HG02852 (cell line): ENCODE results near the gene LRP1B.

ENCODE experiments used
- ATAC-seq: cut with Tn5 transposase; IDR thresholded peaks from one replicate; pipeline ENCODE4 v1.9.1; 2021; ENCODE audit warnings: mild to moderate bottlenecking, moderate library complexity; ENCODE audit not compliant: unreplicated experiment

The LRP1B gene

DNA sequence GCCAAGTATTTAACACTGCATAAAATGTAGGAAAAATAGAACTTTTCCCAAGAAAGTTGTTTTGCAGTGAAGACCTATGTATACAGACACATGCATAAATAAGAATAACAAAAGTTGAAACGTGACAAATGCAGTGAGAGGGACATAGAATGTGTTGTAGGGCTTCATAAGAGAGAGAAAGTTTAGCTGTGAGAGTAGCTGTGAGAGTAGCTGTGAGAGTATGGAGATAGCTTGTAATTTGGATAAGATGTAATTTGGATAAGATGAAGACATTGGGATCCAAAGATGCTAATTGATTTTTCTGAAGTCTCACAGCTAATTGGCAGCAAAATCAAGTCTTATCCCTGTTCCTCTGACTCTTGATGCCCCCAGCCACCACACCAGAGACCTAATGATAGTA, 170.9 kb downstream of the LRP1B start:
- no peak for ATAC-seq

DNA sequence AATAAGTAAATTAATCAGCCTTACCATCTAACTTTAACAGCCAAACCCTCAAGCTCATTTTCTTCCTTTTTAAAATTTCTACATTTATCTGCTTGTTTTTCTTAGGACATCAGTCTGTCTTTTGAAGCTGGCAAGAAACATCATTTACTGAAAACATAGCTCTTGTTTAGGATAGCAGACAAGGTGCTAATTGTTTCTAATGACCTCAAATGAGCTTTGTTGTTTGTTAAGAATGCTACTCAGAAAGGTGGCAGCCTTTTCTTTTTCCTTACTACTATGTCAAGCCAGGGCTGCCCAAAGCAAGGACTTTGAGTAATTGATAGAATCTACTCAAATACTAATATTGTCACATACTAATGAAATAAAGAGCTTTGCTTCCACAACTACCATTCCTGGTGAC, 171.8 kb downstream of the LRP1B start:
- no peak for ATAC-seq

DNA sequence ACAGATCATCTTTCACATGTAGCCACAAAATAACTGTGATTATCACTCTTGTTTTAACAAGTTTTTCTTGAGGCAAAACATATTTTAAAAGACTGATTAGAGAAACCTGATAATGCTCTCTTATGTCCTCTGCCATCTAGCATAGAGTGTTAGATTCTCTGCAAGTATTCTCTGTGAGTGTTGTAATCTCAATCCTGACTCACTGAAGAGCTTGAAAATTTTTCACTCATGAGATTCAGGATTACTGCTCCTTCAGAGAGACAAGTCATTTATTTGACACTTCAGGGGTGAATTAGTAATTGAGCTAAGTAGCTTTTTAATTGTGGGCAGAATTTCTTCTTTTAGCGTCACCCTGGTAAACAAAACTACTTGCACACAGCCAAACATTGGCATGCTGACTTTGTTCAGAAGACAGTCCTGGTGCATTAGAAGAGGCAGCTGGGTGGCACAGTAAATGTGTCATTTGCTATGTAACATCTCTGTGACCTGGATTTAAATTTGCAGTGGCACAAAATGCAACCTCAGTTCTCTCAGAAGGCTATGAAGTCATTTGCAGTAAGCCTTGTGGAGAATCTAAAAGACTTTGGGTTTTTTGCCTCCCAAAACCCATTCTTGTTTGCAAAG, 172.9 kb downstream of the LRP1B start:
- no peak for ATAC-seq

DNA sequence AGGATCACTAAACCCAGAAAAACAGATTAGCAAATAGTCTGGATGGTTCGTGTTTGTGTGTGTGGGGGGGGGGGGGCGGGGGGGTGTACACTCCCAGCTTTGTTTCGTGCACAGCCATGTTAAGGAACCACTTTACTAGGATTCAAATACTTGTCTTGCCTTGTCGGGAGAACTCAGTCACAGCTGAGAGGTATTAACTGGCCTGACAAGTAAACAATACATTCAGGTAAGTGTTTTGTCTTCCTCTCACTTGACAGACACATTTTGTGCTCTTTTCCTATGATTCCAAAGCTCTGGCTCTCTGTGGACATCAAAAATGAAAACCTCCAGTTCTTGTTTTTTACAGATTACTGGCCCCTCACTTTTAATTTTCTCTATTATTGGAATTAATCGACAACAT, 173.5 kb downstream of the LRP1B start:
- no peak for ATAC-seq

DNA sequence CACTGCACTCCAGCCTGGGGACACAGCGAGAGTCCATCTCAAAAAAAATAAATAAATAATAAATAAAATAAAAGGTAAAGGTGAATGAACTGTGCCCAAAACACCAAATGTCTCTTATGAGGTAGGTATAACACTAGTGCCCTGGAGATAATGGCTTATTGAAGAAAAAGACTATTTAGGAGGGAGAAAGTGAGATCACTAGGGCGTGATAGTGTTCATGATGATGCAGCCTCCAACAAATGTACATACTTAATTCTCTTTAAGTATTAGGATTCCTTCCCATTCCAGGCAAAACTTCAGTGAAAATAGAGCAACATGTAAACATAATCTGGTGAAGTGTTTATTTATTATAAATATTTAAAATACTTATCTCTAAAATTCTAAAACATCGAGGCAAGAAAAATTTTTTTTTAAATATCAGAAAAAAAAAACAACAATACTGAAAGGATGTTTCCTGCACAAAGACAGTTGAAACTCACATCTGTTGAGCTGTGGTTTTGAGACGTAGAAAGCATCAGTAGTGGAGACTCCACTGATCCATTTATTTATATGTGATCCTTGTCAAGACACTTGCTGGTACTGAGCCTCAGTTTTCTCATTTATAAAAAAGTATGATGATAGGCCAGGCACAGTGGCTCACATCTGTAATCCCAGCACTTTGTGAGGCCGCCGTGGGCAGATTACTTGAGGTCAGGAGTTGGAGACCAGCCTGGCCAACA, 183.3 kb downstream of the LRP1B start:
- no peak for ATAC-seq

GRCh38 chr2:141946016-141946415, 184.8 kb downstream of the LRP1B start:
- ATAC-seq, result no peak

GRCh38 chr2:141943918-141944317, 186.9 kb downstream of the LRP1B start:
- ATAC-seq, result no peak

GRCh38 chr2:141942006-141942789, 188.6 kb downstream of the LRP1B start:
- ATAC-seq, result no peak

DNA sequence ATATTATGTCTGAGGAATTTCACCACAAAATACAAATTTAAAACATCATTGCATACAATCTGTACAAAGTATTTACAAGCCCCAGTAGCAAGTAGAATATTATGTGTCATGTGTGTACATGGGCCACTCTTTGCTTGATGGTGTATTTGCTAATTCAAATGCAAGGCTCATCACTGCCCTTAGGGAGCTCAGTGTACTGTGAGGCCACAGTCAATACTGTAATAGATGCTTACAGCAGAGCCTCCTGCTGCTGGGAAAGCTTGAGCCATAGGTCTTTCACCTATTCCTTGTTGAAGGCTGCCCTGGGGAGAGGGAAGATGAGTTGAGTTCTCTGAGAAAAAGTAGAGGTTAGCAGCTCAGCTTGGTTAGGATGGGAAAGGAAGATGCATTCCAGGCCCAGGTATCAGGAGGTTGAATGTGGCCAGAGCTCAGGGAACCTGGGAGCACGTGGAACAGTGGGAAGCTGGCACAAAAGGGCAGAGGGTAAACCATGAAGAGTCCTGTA, 189.6 kb downstream of the LRP1B start:
- no peak for ATAC-seq

GRCh38 chr2:141940709-141941108, 190.1 kb downstream of the LRP1B start:
- ATAC-seq, result no peak

DNA sequence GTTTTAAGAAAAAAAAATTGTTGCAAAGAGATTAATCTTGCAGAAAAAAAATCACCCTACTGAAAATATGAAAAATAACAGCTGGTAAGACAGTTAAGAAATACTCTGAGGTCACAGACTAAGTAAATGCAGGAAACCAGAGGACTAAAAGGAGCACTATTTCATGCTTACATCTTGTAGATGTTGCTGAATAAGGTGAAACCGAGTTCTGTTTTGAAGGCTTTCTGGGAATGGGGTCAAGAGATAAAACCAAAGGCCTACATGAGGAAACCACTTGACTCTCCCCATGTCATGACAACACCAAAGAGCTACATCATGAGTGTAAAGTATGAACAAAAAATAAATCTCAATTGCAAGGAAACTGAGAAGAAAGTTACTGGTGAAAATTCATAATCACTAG, 197.6 kb downstream of the LRP1B start:
- no peak for ATAC-seq

DNA sequence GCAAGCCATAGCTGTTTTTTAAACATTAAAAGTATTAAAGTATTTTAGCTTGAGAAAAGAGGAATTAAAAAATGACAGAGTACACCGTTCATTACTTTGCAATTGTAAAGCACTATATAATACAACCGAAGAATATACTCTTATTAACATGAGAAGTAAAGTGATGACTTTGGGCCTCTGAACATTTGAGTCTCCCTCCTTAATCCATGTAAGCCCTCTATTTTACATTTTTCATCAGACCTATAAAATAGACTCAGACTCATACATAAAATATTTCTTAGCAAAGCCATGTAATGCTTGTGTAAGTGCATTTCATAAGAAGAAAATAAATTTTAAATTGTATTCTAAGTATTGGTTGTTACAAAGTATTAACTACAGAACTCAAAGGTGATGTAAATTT, 198.6 kb downstream of the LRP1B start:
- ATAC-seq, result no peak

DNA sequence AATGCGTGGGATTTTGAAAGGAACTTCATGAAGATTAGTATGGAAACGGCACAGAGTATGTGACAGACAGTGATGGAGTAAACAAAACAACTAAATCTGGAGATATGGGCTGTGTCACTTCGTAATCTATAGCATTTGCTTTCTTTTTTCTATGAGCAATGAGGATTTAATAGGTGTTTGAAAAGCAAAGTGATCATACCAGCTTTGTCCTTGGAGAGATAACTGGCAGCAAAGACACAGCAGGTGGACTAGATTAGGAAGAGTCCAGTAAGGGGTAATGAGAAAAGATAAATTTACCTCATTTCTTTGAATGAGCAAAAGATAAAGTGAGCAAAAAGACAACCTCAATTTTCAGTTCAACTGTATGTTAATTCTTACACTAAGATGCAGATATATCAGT, 199.0 kb downstream of the LRP1B start:
- no peak for ATAC-seq

- ATAC-seq, result no peak
Observed at GRCh38 chr2:141930803-141931202, 200.0 kb downstream of the LRP1B start.

- no peak for ATAC-seq
Observed at GRCh38 chr2:141929331-141930252, 201.2 kb downstream of the LRP1B start.

- ATAC-seq, result no peak
Observed at GRCh38 chr2:141928476-141928875, 202.3 kb downstream of the LRP1B start.

- no peak for ATAC-seq
Observed at GRCh38 chr2:141927536-141927935, 203.3 kb downstream of the LRP1B start.

DNA sequence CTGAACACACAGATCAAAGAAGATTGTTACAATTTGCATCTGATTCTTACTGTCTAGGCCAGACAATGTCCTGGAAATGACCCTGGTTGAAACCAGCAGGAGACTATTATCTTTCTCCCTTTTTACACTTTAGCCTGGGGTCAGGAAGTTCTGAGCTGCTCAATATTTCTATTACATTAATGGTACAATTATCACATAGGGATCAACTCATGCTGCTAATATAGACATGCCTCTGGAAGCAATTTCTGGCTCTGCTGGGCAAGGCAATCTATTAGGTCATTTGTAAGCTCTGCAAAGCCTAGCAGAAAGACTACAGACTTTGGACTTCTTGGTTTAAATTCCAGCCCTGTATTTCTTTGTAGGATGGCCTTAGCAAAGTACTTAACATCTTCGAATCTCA, 205.3 kb downstream of the LRP1B start:
- ATAC-seq, result no peak

DNA sequence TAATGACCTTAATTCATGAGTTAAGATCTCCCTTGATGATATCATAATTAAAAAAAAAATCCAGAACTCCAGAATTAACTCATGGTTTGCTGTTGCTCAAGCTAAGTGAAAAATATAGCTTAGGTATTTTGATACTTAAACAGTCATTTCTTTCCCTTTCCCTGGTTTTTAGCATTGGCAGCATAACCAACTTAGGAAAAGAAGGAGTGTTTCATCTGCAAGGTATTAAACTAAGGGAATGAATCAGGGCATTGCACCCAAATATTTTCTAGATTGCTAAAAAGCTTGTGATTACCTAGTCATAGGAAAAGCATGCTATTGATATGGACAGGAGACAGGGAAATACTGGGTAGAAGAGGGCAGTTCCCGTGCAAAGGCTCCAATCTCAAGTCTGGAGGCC, 207.2 kb downstream of the LRP1B start:
- no peak for ATAC-seq

- ATAC-seq, result peak; percentile 86
Observed at GRCh38 chr2:141911485-141912066, 219.2 kb downstream of the LRP1B start.
